IMR-90 (cell line): ENCODE measurements around the gene ANO4. TPM values are rescaled to one million over a fixed set of nuclear protein-coding genes. Genes with fewer than 3 reads are reported as not detected.

Experiments used
- ATAC-seq: fragments of 200-7000 bp; cut with Tn5 transposase; 2 replicates; pipeline ENCODE4 v1.9.1; 2020; ENCODE audit warnings: low read depth, mild to moderate bottlenecking, moderate library complexity
- BruUV-seq: library from RNA; stranded (reverse); fragments of 400-500 nt; replicated peaks from 2 replicates; lab custom pipeline; 2021; lab: Mats Ljungman, UMichigan
- CTCF ChIA-PET: fragments of 300-600 bp; formaldehyde crosslinking; extraction: SDS; loops from one replicate; lab custom pipeline; 2021; ENCODE audit warnings: antibody characterized with exemption; lab: Yijun Ruan, JAX
- POLR2A ChIA-PET: fragments of 300-600 bp; sonication (Branson Sonifier 250); formaldehyde crosslinking; loops from one replicate; lab custom pipeline; 2022; ENCODE audit warnings: antibody characterized with exemption; ENCODE audit not compliant: unreplicated experiment; lab: Charles Lee
- DNase-seq: peaks from one replicate; pipeline ENCODE4 v3.0.0; 2013
- H2AFZ ChIP-seq: replicated peaks from 2 replicates; pipeline ENCODE3; 2013; ENCODE audit warnings: low read length, mild to moderate bottlenecking; ENCODE audit not compliant: poor library complexity
- H2AK5ac ChIP-seq: 2 replicates; pipeline ENCODE4 v1.6.1; 2013; ENCODE audit warnings: low read depth, low read length, inconsistent platforms
- H2AK9ac ChIP-seq: replicated peaks from 2 replicates; pipeline ENCODE3; 2013; ENCODE audit warnings: mild to moderate bottlenecking, low read depth, low read length, moderate library complexity; ENCODE audit not compliant: poor library complexity
- H2BK120ac ChIP-seq: 2 replicates; pipeline ENCODE4 v1.6.1; 2013; ENCODE audit warnings: low read depth, low read length, inconsistent platforms
- H2BK15ac ChIP-seq: 3 replicates; pipeline ENCODE4 v1.6.1; 2013; ENCODE audit warnings: low read depth, low read length, inconsistent platforms
- H2BK20ac ChIP-seq: 2 replicates; pipeline ENCODE4 v1.6.1; 2013; ENCODE audit warnings: low read depth, mild to moderate bottlenecking, inconsistent platforms, low read length, moderate library complexity
- H2BK5ac ChIP-seq: 2 replicates; pipeline ENCODE4 v1.6.1; 2013; ENCODE audit warnings: mild to moderate bottlenecking, low read depth, low read length, inconsistent platforms; ENCODE audit not compliant: poor library complexity, severe bottlenecking
- H3K14ac ChIP-seq: replicated peaks from 2 replicates; pipeline ENCODE4 v1.6.1; 2013; ENCODE audit warnings: low read depth, low read length, inconsistent platforms
- H3K18ac ChIP-seq: 2 replicates; pipeline ENCODE4 v1.6.1; 2013; ENCODE audit warnings: low read depth, low read length, control low read depth
- H3K23ac ChIP-seq: 2 replicates; pipeline ENCODE4 v1.6.1; 2013; ENCODE audit warnings: low read depth, low read length, inconsistent platforms
- H3K27ac ChIP-seq: 2 replicates; pipeline ENCODE4 v1.5.1; 2013; ENCODE audit warnings: mild to moderate bottlenecking, control low read depth, low read length; ENCODE audit not compliant: insufficient read depth
- H3K27me3 ChIP-seq: 2 replicates; pipeline ENCODE4 v1.6.1; 2013; ENCODE audit warnings: low read length; ENCODE audit not compliant: control insufficient read depth, insufficient read depth
- H3K36me3 ChIP-seq: 2 replicates; pipeline ENCODE4 v1.6.1; 2013; ENCODE audit warnings: low read length, mixed read lengths; ENCODE audit not compliant: control insufficient read depth, insufficient read depth
- H3K4ac ChIP-seq: 2 replicates; pipeline ENCODE4 v1.6.1; 2013; ENCODE audit warnings: low read depth, low read length, inconsistent platforms
- H3K4me1 ChIP-seq: 2 replicates; pipeline ENCODE4 v1.6.1; 2013; ENCODE audit warnings: low read length, mixed read lengths; ENCODE audit not compliant: control insufficient read depth, insufficient read depth
- H3K4me2 ChIP-seq: 2 replicates; pipeline ENCODE4 v1.6.1; 2013; ENCODE audit warnings: low read depth, mild to moderate bottlenecking, control low read depth, low read length, moderate library complexity
- H3K4me3 ChIP-seq: 2 replicates; pipeline ENCODE4 v1.5.1; 2013; ENCODE audit warnings: low read depth, mild to moderate bottlenecking, control low read depth, low read length, moderate library complexity; ENCODE audit not compliant: insufficient read depth
- H3K56ac ChIP-seq: 2 replicates; pipeline ENCODE4 v1.6.1; 2013; ENCODE audit warnings: low read length, inconsistent platforms; ENCODE audit not compliant: insufficient read depth; ENCODE audit errors: extremely low read depth
- H3K79me1 ChIP-seq, 2 experiments: 2 replicates each; pipeline ENCODE4 v1.6.1; 2013; ENCODE audit warnings: low read length in 2 of 2, inconsistent platforms in 1 of 2, low read depth in 1 of 2
- H3K9ac ChIP-seq: 2 replicates; pipeline ENCODE4 v1.6.1; 2013; ENCODE audit warnings: low read depth, low read length, control low read depth
- H3K9me1 ChIP-seq: 2 replicates; pipeline ENCODE4 v1.6.1; 2013; ENCODE audit warnings: low read length, inconsistent platforms; ENCODE audit not compliant: insufficient read depth
- H3K9me3 ChIP-seq: 2 replicates; pipeline ENCODE4 v1.6.1; 2013; ENCODE audit warnings: low read length; ENCODE audit not compliant: control insufficient read depth, insufficient read depth
- H4K20me1 ChIP-seq: 2 replicates; pipeline ENCODE4 v1.6.1; 2013; ENCODE audit warnings: low read length, inconsistent platforms; ENCODE audit not compliant: insufficient read depth
- H4K5ac ChIP-seq: 2 replicates; pipeline ENCODE4 v1.6.1; 2013; ENCODE audit warnings: mild to moderate bottlenecking, low read depth, low read length, control low read depth
- H4K8ac ChIP-seq, 2 experiments: 2 replicates each; pipeline ENCODE4 v1.6.1; 2013; ENCODE audit warnings: low read depth in 2 of 2, low read length in 2 of 2, control low read depth in 1 of 2, inconsistent platforms in 1 of 2
- H4K91ac ChIP-seq: 2 replicates; pipeline ENCODE4 v1.6.1; 2013; ENCODE audit warnings: low read depth, low read length, inconsistent platforms; ENCODE audit not compliant: insufficient read depth
- BHLHE40 ChIP-seq: fragments of 150-350 bp; IDR thresholded peaks from 2 replicates; pipeline ENCODE4 v1.6.1; 2016; ENCODE audit warnings: mild to moderate bottlenecking, low read depth, low read length
- CEBPB ChIP-seq: IDR thresholded peaks from 2 replicates; pipeline ENCODE4 v1.6.1; 2012; ENCODE audit warnings: low read depth, low read length, improper control_type of control experiment
- CHD1 ChIP-seq: IDR thresholded peaks from 2 replicates; pipeline ENCODE4 v1.6.1; 2012; ENCODE audit warnings: low read depth, low read length, improper control_type of control experiment
- CTCF ChIP-seq: conservative IDR thresholded peaks from 2 replicates; pipeline ENCODE4 v1.5.1; 2012; ENCODE audit warnings: mild to moderate bottlenecking, low read depth, low read length, improper control_type of control experiment
- ELK1 ChIP-seq: fragments of 150-350 bp; IDR thresholded peaks from 2 replicates; pipeline ENCODE4 v1.6.1; 2016; ENCODE audit warnings: low read depth, mild to moderate bottlenecking, low read length, moderate library complexity, borderline replicate concordance
- FOS ChIP-seq: fragments of 150-350 bp; IDR thresholded peaks from 2 replicates; pipeline ENCODE4 v1.6.1; 2016; ENCODE audit warnings: low read depth, low read length
- MAFK ChIP-seq: IDR thresholded peaks from 2 replicates; pipeline ENCODE4 v1.6.1; 2012; ENCODE audit warnings: low read depth, low read length, improper control_type of control experiment
- MAZ ChIP-seq: IDR thresholded peaks from 2 replicates; pipeline ENCODE4 v1.6.1; 2012; ENCODE audit warnings: low read depth, mild to moderate bottlenecking, low read length, improper control_type of control experiment, moderate library complexity, borderline replicate concordance
- MXI1 ChIP-seq: IDR thresholded peaks from 2 replicates; pipeline ENCODE4 v1.6.1; 2012; ENCODE audit warnings: low read depth, mild to moderate bottlenecking, low read length, moderate library complexity, borderline replicate concordance
- NFE2L2 ChIP-seq: fragments of 150-350 bp; IDR thresholded peaks from 2 replicates; pipeline ENCODE4 v1.6.1; 2016; ENCODE audit warnings: low read depth, mild to moderate bottlenecking, low read length
- POLR2A ChIP-seq: IDR thresholded peaks from 2 replicates; pipeline ENCODE4 v1.6.1; 2012; ENCODE audit warnings: mild to moderate bottlenecking, low read depth, low read length
- RAD21 ChIP-seq: IDR thresholded peaks from 2 replicates; pipeline ENCODE4 v1.6.1; 2012; ENCODE audit warnings: low read length, improper control_type of control experiment
- RCOR1 ChIP-seq: IDR thresholded peaks from 2 replicates; pipeline ENCODE4 v1.6.1; 2012; ENCODE audit warnings: mild to moderate bottlenecking, low read length, improper control_type of control experiment; ENCODE audit not compliant: insufficient replicate concordance
- RFX5 ChIP-seq: IDR thresholded peaks from 2 replicates; pipeline ENCODE4 v1.8.0; 2012; ENCODE audit warnings: low read depth, mild to moderate bottlenecking, low read length, moderate library complexity
- SMC3 ChIP-seq: fragments of 150-350 bp; IDR thresholded peaks from 2 replicates; pipeline ENCODE4 v1.6.1; 2016; ENCODE audit warnings: low read depth, mild to moderate bottlenecking, antibody characterized with exemption, low read length, moderate library complexity
- USF2 ChIP-seq: fragments of 150-350 bp; IDR thresholded peaks from 2 replicates; pipeline ENCODE4 v1.6.1; 2017; ENCODE audit warnings: mild to moderate bottlenecking, antibody characterized with exemption, low read length, low read depth
- WGBS, 2 experiments: methylation state at CpG; one replicate each; pipeline versions ENCODE4 v1.1.5 to v1.1.7; 2013; ENCODE audit warnings: missing lambda C conversion rate in 2 of 2; ENCODE audit not compliant: insufficient read length in 1 of 2; ENCODE audit errors: extremely low coverage in 2 of 2; 5-methylcytosine and 5-hydroxymethylcytosine counted together
- dilution Hi-C: fragments of 300-500 bp; cut with HindIII; formaldehyde crosslinking; loops from one replicate; pipeline ENCODE4 v1.14.3; 2018; ENCODE audit warnings: low sequenced_read_pairs; ENCODE audit not compliant: unreplicated experiment
- in situ Hi-C: fragments of 300-500 bp; cut with MboI; formaldehyde crosslinking; loops from 3 replicates; pipeline ENCODE4 v1.14.3; 2019; ENCODE audit warnings: low sequenced_read_pairs, inconsistent platforms, mixed read lengths
- intact Hi-C: fragments of 100-400 bp; cut with micrococcal nuclease; formaldehyde crosslinking; loops from 2 replicates; pipeline ENCODE4 v1.10.0; 2022
- polyA plus RNA-seq, 3 experiments: library from polyadenylated mRNA; depleted of rRNA; stranded (reverse); fragments of >200 nt; gene quantifications; 2 replicates each; pipeline ENCODE4 v1.2.3, GENCODE V29; 2012; ENCODE audit warnings: low replicate concordance in 1 of 3
- total RNA-seq: library from RNA; depleted of rRNA; stranded (reverse); fragments of >200 nt; gene quantifications from 2 replicates; pipeline ENCODE4 v1.2.3, GENCODE V29; 2012

The ANO4 gene
- total and polyA plus RNA-seq, 2 of the 4 experiments (the other 2 are of a cell fraction), result 4.7 to 10.2 TPM

GRCh38 chr12:101111441-101111840 lies 316.9 kb downstream of the ANO4 start:
- no peak overlapping the region for H2BK5ac ChIP-seq
- H4K91ac ChIP-seq, result no peak overlapping the region
- H4K8ac ChIP-seq, result no peak overlapping the region
- no peak overlapping the region for H3K4me3 ChIP-seq
- no peak overlapping the region for H2BK15ac ChIP-seq
- no peak overlapping the region for H3K18ac ChIP-seq
- dilution Hi-C loops, result no loop called here
- DNase-seq (no peak), ATAC-seq (no peak)
- intact Hi-C loops, result no loop called here
- no peaks in the 10 kb centered on the region for H3K27me3 ChIP-seq
- H3K56ac ChIP-seq, result no peak overlapping the region
- no peak overlapping the region for H3K23ac ChIP-seq
- BruUV-seq, result no TSS peak
- in situ Hi-C loops, result no loop called here
- H3K4me2 ChIP-seq, result no peak overlapping the region
- H2AK9ac ChIP-seq, result no peak overlapping the region
- no peak overlapping the region for H3K14ac ChIP-seq
- H2AK5ac ChIP-seq, result no peak overlapping the region
- H3K79me1 ChIP-seq, result no peaks in the 10 kb centered on the region
- no peaks in the 10 kb centered on the region for H3K9me1 ChIP-seq
- H3K4ac ChIP-seq, result no peak overlapping the region
- POLR2A ChIA-PET, result no interaction called here
- H3K9ac ChIP-seq, result no peak overlapping the region
- no peaks in the 10 kb centered on the region for H4K20me1 ChIP-seq
- H3K4me1 ChIP-seq, result no peaks in the 10 kb centered on the region
- WGBS, 2 experiments, result no CpG with 5 or more reads among the region's 2 CpGs
- no peak overlapping the region for H2BK120ac ChIP-seq
- no peaks in the 10 kb centered on the region for H3K9me3 ChIP-seq
- H3K36me3 ChIP-seq, result peaks cover 4% of the 10 kb centered on the region
- no peak overlapping the region for H3K27ac ChIP-seq
- TF ChIP-seq MAZ (no peak), BHLHE40 (no peak), RFX5 (no peak), RAD21 (no peak), CEBPB (no peak), SMC3 (no peak), RCOR1 (no peak), POLR2A (no peak), NFE2L2 (no peak), USF2 (no peak), CHD1 (no peak), MXI1 (no peak), FOS (no peak), ELK1 (no peak), MAFK (no peak), CTCF (no peak)
- no peak overlapping the region for H4K5ac ChIP-seq
- H2AFZ ChIP-seq, result no peak overlapping the region
- H2BK20ac ChIP-seq, result no peak overlapping the region
- CTCF ChIA-PET, result no interaction called here
